HFFc6 (cell line): Measurements from ENCODE around the gene COL8A1. TPM values are rescaled to one million over a fixed set of nuclear protein-coding genes. Genes with fewer than 3 reads are reported as not detected.

Source experiments
- DNase-seq: peaks from one replicate; pipeline ENCODE4 v3.0.0-alpha.2; 2018
- H3K27ac Mint-ChIP-seq: 2 replicates; pipeline ENCODE4 v1.8.0; 2020; ENCODE audit warnings: mild to moderate bottlenecking, mixed read lengths
- H3K27me3 Mint-ChIP-seq: 2 replicates; pipeline ENCODE4 v1.8.0; 2021; ENCODE audit warnings: mild to moderate bottlenecking, moderate library complexity, mixed read lengths; ENCODE audit not compliant: insufficient read depth
- H3K36me3 Mint-ChIP-seq: 2 replicates; pipeline ENCODE4 v1.8.0; 2021; ENCODE audit warnings: low read depth, mixed read lengths
- H3K4me1 Mint-ChIP-seq: 2 replicates; pipeline ENCODE4 v1.8.0; 2020; ENCODE audit warnings: low read depth, mixed read lengths
- H3K4me3 Mint-ChIP-seq: 2 replicates; pipeline ENCODE4 v1.8.0; 2020; ENCODE audit warnings: mild to moderate bottlenecking, moderate library complexity, mixed read lengths
- H3K9me3 Mint-ChIP-seq: 2 replicates; pipeline ENCODE4 v1.8.0; 2020; ENCODE audit warnings: mild to moderate bottlenecking, mixed read lengths
- total RNA-seq, 6 experiments: library from RNA; stranded (reverse); fragmentation: NEBNext Ultra II Directional; extraction: Animal tissue kit (Norgen Biotek cat#: 25700); gene quantifications; 2 replicates in 1 of 6; 3 replicates in 5 of 6; pipeline ENCODE4 v1.2.3, GENCODE V29; 2021
- TF ChIP-seq, protein P1 (sequence below): fragments of 200-600 bp; sonication (generic); IDR thresholded peaks from 2 replicates; pipeline ENCODE4 v1.5.0; 2021; ENCODE audit warnings: antibody characterized with exemption, mild to moderate bottlenecking

Gene COL8A1
- total RNA-seq, 6 experiments from 2014 or later, result 27.3 to 88.7 (median 30.1) TPM

DNA sequence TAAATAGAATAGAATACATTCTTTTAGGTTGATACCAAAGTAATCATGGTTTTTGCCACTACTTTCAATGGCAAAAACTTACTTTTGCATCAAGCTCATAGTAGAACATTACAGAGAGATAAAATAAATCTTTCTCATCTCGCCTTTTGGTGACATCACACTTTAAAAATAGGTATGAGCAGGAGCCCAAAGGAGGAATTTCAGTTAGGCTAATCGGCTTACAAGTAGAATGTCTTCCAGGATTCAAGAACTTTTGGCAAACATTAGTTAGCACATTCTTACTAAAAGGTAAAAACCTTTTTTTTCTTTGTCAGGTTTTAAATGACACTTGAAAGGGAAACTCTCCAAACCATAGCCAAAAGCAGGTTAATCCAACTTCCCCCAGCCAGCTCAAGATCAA lies 119.6 kb downstream of the COL8A1 start:
- no peak overlapping the region for H3K27ac Mint-ChIP-seq
- no peaks in the 10 kb centered on the region for H3K36me3 Mint-ChIP-seq
- H3K27me3 Mint-ChIP-seq, result no peaks in the 10 kb centered on the region
- TF ChIP-seq, protein P1, sequence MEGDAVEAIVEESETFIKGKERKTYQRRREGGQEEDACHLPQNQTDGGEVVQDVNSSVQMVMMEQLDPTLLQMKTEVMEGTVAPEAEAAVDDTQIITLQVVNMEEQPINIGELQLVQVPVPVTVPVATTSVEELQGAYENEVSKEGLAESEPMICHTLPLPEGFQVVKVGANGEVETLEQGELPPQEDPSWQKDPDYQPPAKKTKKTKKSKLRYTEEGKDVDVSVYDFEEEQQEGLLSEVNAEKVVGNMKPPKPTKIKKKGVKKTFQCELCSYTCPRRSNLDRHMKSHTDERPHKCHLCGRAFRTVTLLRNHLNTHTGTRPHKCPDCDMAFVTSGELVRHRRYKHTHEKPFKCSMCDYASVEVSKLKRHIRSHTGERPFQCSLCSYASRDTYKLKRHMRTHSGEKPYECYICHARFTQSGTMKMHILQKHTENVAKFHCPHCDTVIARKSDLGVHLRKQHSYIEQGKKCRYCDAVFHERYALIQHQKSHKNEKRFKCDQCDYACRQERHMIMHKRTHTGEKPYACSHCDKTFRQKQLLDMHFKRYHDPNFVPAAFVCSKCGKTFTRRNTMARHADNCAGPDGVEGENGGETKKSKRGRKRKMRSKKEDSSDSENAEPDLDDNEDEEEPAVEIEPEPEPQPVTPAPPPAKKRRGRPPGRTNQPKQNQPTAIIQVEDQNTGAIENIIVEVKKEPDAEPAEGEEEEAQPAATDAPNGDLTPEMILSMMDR, result no peak
- no peaks in the 10 kb centered on the region for H3K9me3 Mint-ChIP-seq
- peaks cover 41% of the 10 kb centered on the region for H3K4me1 Mint-ChIP-seq
- H3K4me3 Mint-ChIP-seq, result no peak overlapping the region
- DNase-seq, result no peak

- H3K4me3 Mint-ChIP-seq, result no peak overlapping the region
- H3K36me3 Mint-ChIP-seq, result no peaks in the 10 kb centered on the region
- H3K4me1 Mint-ChIP-seq, result peaks cover 34% of the 10 kb centered on the region
- no peak for DNase-seq
- no peak overlapping the region for H3K27ac Mint-ChIP-seq
- no peaks in the 10 kb centered on the region for H3K9me3 Mint-ChIP-seq
- H3K27me3 Mint-ChIP-seq, result no peaks in the 10 kb centered on the region
- TF ChIP-seq, protein P1, result no peak
Observed at GRCh38 chr3:99758502-99759177, 120.2 kb downstream of the COL8A1 start.

- Mint-ChIP-seq H3K4me1 (peaks cover 45% of the 10 kb centered on the region), H3K4me3 (no peak overlapping the region), H3K36me3 (no peaks in the 10 kb centered on the region), H3K27me3 (no peaks in the 10 kb centered on the region), H3K27ac (no peak overlapping the region), H3K9me3 (no peaks in the 10 kb centered on the region)
- no peak for DNase-seq
- TF ChIP-seq, protein P1, result no peak
Observed at GRCh38 chr3:99760031-99760430, 121.6 kb downstream of the COL8A1 start.

- no peaks in the 10 kb centered on the region for H3K9me3 Mint-ChIP-seq
- TF ChIP-seq, protein P1, result no peak
- no peaks in the 10 kb centered on the region for H3K36me3 Mint-ChIP-seq
- H3K4me1 Mint-ChIP-seq, result peaks cover 51% of the 10 kb centered on the region
- no peak overlapping the region for H3K4me3 Mint-ChIP-seq
- H3K27ac Mint-ChIP-seq, result no peak overlapping the region
- H3K27me3 Mint-ChIP-seq, result no peaks in the 10 kb centered on the region
- no peak for DNase-seq
Observed at GRCh38 chr3:99760629-99761028, 122.2 kb downstream of the COL8A1 start.

DNA sequence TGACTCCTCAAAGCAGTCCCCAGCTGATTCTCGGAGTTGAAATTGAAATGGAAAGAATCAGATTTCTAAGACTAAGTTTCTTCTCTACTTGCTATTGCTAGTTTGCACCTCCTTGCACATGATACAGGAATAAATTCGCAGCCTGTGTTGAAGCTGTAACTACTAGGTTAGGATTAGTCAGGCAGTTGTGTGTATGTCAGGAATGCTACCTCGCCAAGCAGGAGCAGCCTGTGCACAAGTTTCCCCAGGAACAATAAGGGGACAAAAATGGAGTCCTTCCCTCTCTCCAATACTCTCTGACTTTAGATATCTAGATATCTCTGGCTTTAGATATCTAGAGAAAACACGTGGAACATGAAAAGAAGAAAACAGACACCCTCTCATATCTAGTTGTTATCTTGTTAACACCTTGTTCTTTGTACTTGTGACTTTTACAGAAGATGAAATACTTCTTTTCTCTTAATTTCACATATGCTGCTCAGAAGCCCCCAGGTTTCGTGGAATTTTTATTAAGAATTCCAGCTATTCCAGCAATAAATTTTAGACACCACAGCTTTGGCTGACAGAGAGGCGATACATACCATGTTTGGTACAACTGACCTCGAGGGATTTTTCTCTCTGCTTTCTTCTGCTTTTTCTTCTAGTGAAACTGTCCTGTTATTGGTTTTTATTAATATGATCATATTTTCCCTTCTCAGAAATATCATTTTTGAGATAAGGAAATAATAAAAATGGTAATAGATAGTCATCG lies 123.2 kb downstream of the COL8A1 start:
- H3K9me3 Mint-ChIP-seq, result no peaks in the 10 kb centered on the region
- H3K4me3 Mint-ChIP-seq, result no peak overlapping the region
- no peak overlapping the region for H3K27ac Mint-ChIP-seq
- TF ChIP-seq, protein P1, result no peak
- DNase-seq, result no peak
- no peaks in the 10 kb centered on the region for H3K36me3 Mint-ChIP-seq
- H3K27me3 Mint-ChIP-seq, result no peaks in the 10 kb centered on the region
- peaks cover 52% of the 10 kb centered on the region for H3K4me1 Mint-ChIP-seq
